Left ventricle myocardium inferior (tissue), 1 donor: ENCODE data around the gene PTPRN2. TPM values are rescaled to one million over a fixed set of nuclear protein-coding genes. Genes with fewer than 3 reads are reported as not detected.

Source experiments
- DNase-seq: peaks from one replicate; pipeline ENCODE4 v3.0.0-alpha.2; 2020
- H3K27ac ChIP-seq: fragments of 200-600 bp; replicated peaks from 2 replicates; pipeline ENCODE4 v1.8.0; 2021
- H3K27me3 ChIP-seq: fragments of 200-600 bp; 2 replicates; pipeline ENCODE4 v1.8.0; 2021; ENCODE audit warnings: low read depth
- H3K36me3 ChIP-seq: fragments of 200-600 bp; 2 replicates; pipeline ENCODE4 v1.8.0; 2021
- H3K4me1 ChIP-seq: fragments of 200-600 bp; 2 replicates; pipeline ENCODE4 v1.8.0; 2021
- H3K4me3 ChIP-seq: fragments of 200-600 bp; 2 replicates; pipeline ENCODE4 v1.8.0; 2021; ENCODE audit warnings: mild to moderate bottlenecking, moderate library complexity
- H3K9me3 ChIP-seq: fragments of 200-600 bp; replicated peaks from 2 replicates; pipeline ENCODE4 v1.8.0; 2021
- intact Hi-C: fragments of 100-400 bp; cut with micrococcal nuclease; formaldehyde crosslinking; loops from one replicate; pipeline ENCODE4 v1.11.0; 2022
- total RNA-seq: library from RNA; stranded (reverse); fragmentation: NEBNext Ultra II Directional; extraction: Animal tissue kit (Norgen Biotek cat#: 25700); gene quantifications from one replicate; pipeline ENCODE4 v1.2.1, GENCODE V29; 2021
- TF ChIP-seq, protein P1 (sequence below): fragments of 200-600 bp; IDR thresholded peaks from 2 replicates; pipeline ENCODE4 v1.8.0; 2021; ENCODE audit warnings: antibody characterized with exemption, mild to moderate bottlenecking, borderline replicate concordance
- donor health status: DM: no; HTN: yes; CAD: no; lungs with severe emphysema.

The PTPRN2 gene
- total RNA-seq, 1 donor from 2014 or later: 1.3 TPM

GRCh38 chr7:157721468-157722136 is 866.0 kb downstream of the PTPRN2 start:
- intact Hi-C loops: no loop called here

DNA sequence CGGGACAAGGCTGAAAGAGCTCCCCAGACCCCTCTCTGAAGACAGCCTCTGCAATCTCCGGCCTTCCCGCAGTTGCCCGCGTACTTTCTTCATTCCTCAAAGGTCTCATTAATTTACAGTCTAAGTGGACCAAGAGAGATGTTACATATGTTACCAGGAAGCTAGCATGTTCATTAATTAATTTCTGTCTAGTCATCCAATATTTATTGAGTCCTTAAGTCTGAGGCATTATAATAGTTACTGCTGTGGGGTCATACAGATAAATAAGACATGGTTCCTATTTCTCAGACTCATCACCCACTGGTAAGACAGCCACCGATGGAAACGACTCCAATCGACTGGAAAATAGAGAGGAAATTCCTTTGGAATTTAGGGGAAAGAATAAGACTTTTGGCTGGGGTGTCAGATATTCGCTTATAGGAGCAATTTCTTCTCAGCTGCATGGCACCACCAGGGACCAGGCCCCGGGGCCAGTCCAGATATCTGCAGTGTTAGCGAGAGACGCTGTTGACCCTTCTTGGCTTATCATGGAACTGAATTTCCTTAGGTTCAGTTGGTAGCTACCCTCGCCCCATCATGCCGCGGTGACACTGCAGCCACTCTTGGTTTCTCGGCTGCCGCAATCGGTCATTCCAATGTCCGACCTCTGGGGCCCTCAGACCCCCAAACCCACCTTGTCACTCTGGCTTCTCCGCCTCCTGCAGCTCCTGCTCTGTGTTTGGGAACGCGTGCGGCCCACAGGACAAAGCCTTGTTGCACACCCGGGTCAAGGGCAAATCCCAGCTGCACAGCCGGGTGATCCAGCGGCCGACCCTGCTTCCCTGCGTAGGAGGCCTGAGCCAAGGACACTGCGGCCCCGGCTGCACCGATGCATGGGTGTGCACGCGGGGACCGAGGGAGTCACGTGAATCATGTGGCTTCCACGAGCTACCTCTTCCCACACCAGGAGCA is 867.6 kb downstream of the PTPRN2 start:
- peaks cover 44% of the 10 kb centered on the region for H3K27me3 ChIP-seq
- H3K4me3 ChIP-seq: no peak overlapping the region
- intact Hi-C loops: no loop called here
- TF ChIP-seq, protein P1, sequence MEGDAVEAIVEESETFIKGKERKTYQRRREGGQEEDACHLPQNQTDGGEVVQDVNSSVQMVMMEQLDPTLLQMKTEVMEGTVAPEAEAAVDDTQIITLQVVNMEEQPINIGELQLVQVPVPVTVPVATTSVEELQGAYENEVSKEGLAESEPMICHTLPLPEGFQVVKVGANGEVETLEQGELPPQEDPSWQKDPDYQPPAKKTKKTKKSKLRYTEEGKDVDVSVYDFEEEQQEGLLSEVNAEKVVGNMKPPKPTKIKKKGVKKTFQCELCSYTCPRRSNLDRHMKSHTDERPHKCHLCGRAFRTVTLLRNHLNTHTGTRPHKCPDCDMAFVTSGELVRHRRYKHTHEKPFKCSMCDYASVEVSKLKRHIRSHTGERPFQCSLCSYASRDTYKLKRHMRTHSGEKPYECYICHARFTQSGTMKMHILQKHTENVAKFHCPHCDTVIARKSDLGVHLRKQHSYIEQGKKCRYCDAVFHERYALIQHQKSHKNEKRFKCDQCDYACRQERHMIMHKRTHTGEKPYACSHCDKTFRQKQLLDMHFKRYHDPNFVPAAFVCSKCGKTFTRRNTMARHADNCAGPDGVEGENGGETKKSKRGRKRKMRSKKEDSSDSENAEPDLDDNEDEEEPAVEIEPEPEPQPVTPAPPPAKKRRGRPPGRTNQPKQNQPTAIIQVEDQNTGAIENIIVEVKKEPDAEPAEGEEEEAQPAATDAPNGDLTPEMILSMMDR: no peak
- H3K36me3 ChIP-seq: no peaks in the 10 kb centered on the region
- DNase-seq: no peak
- H3K9me3 ChIP-seq: no peaks in the 10 kb centered on the region
- H3K4me1 ChIP-seq: no peaks in the 10 kb centered on the region
- no peak overlapping the region for H3K27ac ChIP-seq

More at GRCh38 chr7:157721468-157722136, 866.0 kb downstream of the PTPRN2 start:
- Histone ChIP-seq H3K36me3 (no peaks in the 10 kb centered on the region), H3K27ac (no peak overlapping the region), H3K27me3 (peaks cover 46% of the 10 kb centered on the region), H3K9me3 (no peaks in the 10 kb centered on the region), H3K4me1 (no peaks in the 10 kb centered on the region), H3K4me3 (no peak overlapping the region)
- TF ChIP-seq, protein P1: no peak
- no peak for DNase-seq

DNA sequence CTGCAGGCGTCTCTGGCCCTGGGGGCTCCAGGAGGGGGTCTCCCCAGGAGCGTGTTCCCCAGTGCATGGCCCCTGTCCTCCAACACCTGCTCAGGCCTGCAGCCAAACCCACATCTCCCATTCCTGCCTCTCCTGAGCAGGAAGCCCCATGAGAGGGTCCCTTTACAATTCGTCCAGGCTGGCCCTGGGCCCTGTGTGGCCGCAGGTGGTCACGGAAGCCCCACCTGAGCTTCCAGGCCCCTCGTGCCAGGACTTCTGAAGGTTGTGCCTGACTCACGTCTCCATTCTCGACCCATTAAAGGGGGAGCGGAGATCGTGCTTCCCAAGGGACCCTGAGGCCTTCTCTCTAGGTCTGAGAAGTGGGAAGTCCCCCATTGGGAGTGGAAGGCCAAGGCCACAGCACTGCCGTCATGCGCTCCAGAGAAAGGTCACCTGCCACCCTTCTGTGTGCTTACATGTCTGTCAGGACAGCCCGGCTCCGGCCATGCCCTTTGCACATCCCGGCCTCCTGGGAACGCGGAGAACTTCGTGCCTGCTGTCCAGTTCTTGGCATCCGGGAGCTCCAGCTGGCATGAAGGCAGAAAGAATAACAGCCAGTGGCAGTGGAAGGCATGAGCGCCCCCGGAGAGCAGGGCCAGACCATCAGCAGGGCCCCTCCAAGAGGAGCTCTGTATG is 868.5 kb downstream of the PTPRN2 start:
- Histone ChIP-seq H3K9me3 (no peaks in the 10 kb centered on the region), H3K4me3 (no peak overlapping the region), H3K27ac (no peak overlapping the region), H3K36me3 (no peaks in the 10 kb centered on the region), H3K27me3 (peaks cover 44% of the 10 kb centered on the region), H3K4me1 (no peaks in the 10 kb centered on the region)
- no peak for DNase-seq
- intact Hi-C loops: no loop called here
- TF ChIP-seq, protein P1: no peak

- intact Hi-C loops: no loop called here
Observed at GRCh38 chr7:157718303-157719007, 869.2 kb downstream of the PTPRN2 start.

More at GRCh38 chr7:157718303-157719007, 869.2 kb downstream of the PTPRN2 start:
- H3K4me1 ChIP-seq: no peaks in the 10 kb centered on the region
- no peaks in the 10 kb centered on the region for H3K9me3 ChIP-seq
- TF ChIP-seq, protein P1: no peak
- no peak overlapping the region for H3K27ac ChIP-seq
- no peaks in the 10 kb centered on the region for H3K36me3 ChIP-seq
- H3K27me3 ChIP-seq: peaks cover 42% of the 10 kb centered on the region
- H3K4me3 ChIP-seq: no peak overlapping the region
- DNase-seq: no peak
